CD4-positive, alpha-beta T cell treated with Interleukin-2 at 100 ng/mL for 4 hours (primary cell): ENCODE measurements around the gene CLBA1.

ENCODE experiments used
- DNase-seq: peaks from one replicate; pipeline ENCODE4 v3.0.0-alpha.2; 2020; ENCODE audit warnings: low spot score

Gene CLBA1

DNA sequence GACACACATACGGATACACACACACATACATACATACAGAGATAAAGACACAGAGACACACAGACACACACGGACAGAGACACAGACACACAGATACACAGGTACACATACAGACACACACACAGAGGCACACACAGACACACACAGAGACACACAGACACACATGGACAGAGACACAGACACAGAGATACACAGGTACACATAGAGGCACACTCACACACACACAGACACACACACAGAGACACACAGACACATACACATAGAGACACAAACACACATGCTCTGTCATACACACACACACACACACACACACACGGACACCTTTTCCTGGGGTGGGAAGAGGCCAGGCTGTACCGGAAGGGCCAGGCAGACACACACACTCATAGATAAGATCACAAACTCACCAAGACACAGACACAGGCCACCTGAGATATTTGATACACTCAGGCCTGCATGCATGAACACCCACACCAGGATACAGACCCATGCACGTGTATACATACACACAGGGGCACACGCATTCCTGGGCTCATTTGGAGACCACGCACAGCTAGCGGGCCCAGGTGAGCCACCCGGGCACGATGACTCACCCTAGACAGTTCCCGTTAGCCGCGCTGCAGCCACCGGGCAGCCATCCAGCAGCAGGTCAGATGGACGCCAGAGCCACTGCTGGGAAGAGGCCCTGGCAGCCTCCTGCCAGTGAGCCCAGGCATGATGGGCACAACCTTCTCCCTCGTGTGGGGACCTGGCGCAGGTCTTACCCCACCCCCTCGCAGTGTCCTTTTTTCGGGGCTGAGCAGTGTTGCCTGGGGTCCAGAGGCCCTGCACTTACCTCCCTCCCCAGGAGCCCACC, 5.6 kb upstream of the CLBA1 start:
- no peak for DNase-seq

DNA sequence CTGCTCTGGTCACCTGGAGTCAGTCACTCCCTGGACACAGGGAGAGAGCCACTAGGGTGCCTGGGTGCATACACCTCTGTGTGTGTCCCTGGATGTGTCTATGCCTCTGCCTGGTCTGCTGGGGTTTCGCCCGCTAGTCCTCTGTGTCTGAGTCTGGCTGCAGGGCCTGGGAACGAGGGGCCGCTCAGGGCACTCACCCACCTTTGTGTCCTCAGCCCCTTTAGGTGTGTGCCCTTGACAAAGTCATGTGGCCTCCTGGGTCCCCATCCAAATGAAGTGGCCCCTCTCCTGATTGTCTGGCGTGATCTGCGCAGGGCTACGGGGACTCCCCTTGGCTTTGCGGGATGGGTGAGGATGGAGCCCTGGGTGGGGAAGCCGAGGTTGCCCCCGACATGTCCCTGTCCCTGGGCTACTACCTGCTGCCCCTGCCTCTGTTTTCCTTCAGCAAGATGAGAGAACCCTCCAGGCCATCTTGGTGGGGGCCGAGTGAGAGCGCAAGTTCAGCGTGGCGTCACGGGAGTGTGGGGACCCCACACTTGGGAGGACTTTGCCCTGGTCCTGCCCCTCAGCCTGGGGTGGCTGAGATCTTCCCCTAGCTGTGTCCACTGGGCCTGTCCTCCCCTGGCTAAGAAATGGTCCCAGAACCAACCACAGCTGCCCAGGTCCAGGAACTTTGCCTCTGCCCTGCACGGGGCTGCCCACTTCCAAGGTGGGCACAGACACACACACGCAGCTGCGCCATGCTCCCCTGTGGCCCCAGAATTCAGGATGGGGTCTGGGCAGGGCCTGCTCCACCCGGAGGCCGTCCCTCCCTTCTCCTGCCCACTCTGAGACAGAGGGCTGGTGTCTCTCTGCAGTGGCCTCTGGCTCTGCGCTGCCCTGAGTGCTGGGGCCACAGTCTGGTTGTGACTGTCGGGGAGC, 4.7 kb upstream of the CLBA1 start:
- no peak for DNase-seq

DNA sequence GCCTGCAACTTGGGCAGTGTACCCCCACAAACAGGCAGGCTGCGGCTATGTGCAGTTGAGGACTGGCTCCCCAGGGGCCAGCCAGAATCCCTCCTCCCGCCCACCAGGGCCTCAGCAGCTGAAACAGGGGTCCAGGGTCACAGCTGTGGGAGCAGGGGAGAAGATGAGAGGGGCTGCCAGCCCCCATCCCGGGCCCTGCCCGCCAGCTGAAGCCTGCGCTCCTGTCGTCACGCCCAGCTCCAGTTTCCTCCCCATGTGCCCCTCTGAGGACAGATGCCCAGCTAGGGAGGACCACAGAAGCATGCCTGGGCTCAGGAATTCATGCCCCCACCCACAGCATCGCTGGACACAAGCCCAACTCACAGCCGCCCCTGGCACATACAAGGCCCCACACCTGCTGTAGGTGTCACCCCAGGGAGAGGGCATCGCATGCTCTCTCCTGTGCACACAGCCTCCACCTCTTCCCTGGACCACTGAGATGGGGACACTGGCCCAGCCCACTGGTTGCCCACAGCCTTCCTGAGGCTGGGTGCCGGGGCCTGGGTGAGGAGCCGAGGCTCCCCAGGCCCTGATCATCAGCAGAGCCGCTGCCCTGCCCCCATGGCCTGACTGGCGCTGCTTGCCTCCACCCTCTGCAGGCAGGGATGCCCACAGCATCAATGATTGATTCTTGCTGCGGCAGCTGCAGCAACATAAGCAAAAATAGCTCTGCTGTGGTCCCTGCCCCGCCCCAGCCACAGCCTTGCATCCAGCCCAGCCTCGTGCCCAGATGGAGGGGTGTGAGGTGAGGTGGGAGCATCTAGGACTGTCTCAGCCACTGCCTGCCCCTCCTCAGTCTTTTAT, 3.7 kb upstream of the CLBA1 start:
- no peak for DNase-seq

DNA sequence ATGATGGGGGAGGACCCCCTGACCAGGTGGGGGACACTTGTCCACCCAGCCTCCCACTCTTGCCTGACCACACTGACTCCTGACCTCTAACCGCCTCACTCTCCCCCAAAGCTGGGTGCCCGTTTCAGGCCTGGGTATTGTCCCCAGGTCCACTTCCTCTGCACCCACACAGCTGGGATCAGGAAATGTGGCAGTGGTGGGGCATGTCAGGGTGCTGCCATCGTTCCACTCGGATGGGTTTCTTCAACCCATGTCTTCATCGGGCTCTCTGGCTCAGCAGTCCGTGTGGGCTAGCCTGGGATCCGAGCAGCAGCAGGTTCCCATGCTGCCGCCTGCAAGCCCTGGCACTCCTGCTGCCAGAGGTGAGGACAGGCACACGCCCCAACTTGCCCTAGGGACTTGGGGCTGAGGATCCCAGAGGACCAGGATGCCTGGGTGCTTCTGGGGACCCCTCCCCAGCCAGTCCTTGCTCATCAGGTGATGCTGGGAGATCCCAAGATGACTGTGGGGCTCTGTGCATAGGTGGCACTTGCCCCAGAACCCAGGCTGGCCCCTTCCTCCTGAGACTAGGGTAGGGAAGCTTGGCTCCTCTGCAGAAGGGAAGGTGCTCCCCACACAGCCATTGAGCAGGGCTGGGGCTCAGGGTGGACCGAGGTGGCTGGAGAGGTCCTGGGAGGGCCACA, 2.9 kb upstream of the CLBA1 start:
- DNase-seq = no peak

DNA sequence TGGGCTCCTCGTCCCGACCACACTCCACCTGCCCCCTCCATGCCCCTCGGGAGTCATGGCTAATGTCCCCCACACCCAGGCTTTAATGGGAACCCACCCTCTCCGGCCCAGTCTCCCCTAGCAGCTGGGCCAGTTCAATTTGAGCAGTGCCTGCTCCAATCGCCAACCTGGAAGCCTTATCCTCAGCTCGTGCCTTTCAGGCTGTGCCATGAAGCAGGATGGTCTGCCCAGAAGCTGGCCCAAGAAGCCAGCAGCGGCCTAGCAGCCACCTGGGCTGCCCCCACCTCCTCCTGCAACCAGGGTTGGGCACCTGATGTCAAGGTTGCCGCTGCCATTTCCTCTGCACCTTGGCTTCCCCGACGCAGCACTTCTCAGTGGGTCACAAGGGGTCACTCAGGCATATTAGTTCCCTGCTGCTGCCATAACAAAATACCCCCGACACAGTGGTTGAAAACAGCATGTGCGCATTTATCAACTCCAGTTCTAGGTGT, 2.3 kb upstream of the CLBA1 start:
- no peak for DNase-seq

DNA sequence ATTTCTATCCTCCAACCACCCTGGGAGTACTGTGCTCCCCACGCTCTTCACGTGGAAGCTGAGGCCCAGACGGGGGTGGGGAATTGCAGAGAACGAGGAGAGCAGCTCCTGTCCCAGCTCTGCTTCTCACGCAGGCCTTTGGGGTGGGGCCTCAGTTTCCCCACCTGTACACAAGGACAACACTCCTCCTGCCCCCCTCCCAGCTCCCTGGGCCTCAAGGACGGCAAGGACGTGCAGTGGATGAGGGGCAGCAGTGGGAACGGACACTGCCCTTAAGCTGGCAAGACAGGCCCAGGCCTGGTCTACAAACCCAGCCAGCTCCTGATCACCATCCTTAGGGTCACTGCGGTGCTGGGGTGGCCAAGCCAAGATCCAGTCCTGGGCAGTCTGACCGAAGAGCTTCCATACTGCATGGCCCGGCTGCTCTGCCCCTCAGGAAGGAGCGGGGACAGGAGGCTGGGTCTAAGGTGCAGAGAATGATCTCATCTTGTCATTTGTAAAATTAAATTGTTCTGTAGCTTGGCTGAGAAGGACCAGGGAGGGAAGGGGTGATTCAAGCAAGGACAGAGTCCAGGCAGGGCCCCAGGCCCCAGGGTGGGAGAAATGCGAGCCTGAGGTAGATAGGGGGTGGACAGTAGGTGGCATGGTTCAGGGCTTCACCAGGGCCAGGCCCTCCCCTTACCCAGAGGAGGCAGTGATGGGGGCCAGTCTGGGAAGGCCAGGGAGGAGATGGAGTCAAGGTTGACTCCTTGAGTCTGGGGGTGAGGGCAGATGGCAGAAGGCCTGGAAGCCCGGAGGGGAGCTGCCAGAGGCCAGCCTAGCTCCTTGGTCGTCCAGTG, 1.3 kb upstream of the CLBA1 start:
- no peak for DNase-seq

DNA sequence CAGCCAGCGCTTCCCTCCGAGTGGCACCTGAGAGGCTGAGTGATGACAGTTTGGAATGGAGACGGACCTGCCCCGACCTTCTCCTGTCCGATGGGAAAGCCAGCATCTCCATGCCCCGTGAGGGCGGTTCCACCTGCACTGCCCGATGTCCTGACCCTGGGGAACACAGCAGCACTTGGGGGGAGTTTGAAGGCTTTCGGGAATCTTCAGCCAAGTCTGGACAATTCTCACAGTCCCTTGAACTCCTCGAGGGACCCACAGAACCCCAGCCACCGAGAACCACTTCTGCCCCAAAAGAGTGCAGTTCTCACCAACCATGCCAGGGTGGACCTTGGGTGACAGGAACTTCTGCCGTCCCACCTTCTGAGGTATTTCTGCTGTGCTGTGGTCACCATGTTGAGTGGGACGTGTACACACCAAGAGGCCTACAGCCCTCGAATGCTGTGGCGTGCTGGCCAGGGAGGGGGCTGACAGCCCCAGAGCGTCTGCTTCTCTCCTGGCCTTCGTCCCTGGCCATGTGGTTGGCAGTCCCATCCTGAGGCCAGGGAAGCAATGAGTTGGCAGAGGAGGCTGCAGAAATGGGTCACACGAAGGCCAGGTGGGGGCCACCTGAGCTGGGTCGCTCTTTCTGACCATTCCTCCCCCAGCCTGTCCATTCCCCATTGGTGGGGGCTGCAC, 1.0 kb downstream of the CLBA1 start:
- no peak for DNase-seq

DNA sequence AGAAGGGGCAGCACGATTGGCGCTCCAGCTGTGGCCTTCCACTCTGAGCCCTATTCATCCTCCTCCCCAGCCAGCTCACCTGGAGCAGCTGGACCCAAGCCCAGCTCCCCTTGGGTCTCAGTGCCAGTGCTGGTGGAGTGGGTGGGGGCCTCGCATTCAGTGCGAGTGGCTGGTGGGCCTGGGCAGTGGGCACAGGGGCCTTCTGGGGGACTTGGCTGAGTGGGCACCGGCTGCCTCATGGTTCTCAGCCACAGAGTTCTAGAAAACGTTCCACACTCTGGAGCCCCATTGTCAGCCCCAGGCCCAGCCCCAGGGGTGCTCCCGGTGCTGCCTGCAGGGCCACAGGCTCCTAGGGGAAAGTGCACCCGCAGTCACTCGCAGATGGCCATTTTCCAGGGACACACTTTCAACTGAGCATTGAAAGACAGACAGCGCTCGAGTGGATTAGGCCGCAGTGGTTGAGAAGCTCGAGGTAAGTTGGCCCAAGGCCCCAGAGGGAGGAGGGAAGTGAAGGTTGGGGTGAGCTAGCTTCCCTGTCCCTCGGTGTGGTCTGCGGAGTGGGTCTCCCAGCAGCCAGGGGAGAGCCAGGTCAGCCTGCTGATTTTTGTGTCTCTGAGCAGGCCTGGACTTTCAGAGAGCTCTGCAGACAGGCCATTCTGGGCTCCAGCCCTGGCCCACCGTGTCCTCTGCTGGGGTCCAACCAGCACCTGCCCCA, 3.8 kb downstream of the CLBA1 start:
- no peak for DNase-seq

DNA sequence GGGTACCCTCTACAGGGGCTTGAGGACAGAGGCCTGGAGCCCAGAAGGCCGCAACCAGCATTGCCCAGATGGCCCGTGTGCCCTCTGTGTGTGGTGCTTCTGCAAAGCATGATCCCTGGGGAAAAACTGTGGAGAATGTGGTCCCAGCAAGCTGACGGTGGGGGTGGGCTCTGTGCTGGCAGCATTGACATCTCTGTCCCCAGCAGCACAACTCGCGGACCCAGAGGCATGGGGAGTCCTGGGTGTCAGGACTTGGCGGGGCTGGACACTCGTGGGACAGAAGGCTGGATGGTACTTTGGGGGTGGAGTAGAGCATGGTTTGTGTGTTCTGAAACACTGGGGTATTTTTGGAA, 4.3 kb downstream of the CLBA1 start:
- no peak for DNase-seq

DNA sequence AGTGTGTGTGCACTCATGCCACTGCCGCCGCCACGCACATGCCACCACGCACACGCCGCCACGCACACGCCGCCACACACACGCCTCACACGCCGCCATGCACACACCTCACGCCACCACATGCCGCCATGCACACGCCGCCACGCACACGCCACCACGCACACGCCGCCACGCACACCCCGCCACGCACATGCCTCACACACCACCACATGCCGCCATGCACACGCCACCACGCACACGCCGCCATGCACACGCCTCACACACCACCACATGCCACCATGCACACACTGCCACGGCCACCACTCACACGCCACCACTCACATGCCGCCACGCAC, 6.3 kb downstream of the CLBA1 start:
- no peak for DNase-seq

DNA sequence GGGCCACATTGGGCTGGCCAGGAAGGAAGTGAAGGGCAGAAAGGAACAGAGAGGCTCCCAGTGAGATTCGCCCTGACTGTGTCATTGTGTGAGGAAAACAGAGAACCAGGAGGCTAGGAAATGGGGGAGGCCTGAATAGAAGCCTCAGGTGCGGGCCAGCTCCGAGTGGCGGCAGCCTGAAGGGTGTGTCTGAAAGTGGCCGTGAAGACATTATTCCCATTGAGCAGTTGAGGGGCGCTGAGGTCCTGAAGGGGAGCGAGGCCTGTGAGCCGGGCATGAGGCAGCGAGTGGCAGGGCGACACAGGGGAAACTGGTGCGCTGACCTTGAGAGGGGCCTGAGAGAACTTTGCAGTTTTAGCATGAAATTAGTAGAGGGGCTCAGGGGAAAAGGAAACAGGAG, 6.9 kb downstream of the CLBA1 start:
- no peak for DNase-seq

DNA sequence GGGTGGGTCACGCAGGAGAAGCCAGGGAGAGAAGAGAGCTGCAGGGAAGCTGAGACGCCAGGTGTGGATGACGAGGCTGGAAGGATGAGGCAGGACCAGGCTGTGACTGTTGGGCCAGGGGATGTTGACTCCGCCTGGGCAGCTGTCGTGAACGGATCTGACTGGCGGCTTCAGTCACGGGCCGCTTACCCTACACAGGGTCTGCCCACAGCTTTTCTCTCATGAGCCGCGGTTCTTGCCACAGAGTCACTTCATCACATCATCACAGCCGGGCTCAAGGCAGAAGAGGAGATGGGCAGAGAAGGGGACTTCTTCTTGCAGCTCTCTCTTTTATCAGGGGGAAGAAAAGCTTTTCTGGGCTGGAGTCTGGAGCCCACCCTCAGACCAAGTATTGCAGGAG, 7.7 kb downstream of the CLBA1 start:
- DNase-seq = no peak

DNA sequence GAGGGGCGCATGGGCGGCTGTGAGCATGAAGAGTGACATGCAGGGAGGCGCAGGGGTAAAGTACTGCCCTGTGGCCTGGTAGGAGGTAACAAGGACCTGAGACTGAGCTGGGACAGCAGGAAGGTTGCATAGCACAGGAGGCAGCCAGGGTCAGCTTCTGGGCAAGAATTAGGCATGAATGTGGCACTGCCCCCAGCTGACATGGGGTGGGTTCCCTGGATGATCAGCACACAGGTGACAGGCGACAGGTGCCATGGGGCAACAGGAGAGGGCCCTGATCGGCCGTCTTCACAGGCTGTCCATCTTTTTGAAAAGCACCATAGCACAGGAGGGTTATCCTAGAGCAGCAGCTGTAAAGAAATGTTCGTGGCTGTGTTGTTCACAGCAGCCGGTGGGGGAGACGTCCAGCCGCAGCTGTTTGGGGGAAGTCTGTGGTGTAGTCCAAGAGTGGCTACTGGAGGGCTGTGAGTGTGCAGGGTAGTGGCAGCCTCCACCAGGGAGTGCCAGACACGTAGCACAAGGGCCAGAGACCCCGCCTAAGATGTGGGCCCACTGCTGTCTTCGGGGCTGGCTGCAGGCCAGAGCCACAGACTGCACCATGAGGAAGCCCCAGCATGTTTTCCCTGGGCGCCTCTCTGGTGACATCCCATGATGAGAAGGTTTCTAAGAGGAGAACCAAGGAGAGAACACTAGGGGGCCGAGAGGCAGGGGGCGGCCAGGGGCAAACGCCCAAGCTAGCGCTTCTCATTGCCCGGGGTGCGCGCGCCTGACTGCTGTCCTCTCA, 8.4 kb downstream of the CLBA1 start:
- DNase-seq = no peak

DNA sequence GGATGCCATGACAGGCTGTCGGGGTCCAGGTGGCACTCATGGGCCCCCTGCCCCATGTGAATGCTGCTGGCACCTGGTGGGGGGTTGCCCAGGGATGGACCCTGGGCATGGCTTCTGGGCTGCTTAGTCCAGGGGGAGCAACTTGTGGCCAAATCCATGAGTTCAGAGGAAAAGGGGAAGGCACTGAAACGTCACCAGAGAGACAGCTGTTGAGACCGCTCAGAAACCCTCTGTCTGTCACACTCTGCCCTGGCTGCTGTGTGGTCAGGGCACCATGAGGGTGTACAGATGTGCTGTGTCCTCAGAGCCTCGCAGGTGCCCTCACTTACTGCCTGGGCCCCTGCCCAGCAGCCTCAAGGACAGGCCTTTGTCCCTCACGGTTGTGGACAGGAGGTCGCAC, 9.4 kb downstream of the CLBA1 start:
- no peak for DNase-seq

DNA sequence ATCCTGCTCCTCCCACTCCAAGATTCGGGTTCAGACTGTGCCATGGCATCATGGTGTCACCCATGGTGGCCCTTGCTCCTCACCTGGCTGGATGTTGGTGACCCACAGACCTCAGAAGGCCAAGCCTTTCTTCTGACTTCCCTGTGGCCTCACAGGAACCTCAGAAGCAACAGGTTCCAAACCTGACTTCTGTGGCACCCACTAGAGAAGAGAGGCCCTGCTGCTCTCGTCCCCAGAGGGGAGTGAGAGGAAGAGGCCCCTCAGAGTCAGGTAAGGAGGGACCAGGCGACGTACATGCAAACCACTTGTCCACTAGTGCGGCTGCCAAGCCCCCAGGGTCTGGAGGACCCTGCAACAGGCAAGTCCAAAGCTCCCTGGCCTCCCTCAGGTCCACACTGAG, 10.4 kb downstream of the CLBA1 start:
- DNase-seq = no peak

DNA sequence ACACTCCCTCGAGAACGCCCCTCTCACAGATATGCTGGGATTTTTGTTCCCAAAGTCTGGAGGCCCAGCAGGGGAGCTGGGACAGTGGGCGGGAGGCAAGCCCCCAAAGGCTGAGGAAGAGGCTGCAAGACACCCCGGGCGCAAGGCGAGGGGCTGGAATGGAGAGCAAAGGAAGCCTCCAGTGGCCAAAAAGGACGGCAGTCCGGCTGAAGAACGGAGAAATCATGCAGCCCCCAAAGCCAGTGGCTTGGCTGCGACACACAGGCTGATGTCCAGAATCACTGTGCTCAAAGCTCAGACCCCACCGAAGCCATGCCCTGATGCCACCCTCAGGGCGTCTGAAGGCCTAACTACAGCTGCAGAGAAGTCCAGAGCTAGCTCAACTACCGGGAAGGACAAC, 10.9 kb downstream of the CLBA1 start:
- no peak for DNase-seq

DNA sequence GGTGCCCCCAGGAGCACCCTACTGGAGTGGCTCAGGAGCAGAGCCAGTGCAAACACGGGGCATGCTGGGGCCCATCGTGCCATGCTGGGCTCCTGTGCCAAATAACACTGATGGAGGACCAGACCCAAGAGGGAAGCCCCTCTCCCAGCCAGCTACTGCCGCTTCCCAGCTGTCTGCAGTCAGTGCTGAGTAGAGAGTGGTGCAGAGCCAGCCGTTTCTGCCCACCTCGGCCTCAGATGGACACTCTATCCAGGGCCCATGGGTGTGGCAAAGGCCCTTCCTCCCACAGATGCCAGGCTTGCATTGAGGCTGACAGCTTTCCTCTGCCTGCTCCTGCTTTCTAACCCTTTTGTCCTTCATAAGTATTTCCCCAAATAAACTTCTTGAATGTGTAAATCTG, 13.2 kb downstream of the CLBA1 start:
- DNase-seq = no peak

DNA sequence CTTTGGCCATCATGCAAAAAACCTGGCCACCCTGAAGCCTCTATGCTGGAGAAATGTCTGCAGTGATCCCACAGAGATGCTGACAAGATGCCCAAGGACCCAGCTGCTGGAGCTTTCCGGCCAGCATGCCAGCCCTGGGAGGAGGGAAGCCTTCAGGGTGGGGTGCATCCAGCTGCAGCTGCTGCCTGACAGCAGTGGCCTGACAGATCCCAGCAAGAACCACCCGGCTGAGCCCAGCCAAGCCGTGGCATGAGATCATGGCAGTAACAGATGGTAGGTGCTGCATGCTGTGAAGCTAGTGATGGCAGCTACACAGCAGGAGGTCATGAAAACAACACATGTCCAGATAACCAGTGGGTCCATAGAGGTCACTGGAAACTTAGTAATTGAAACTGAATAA, 13.8 kb downstream of the CLBA1 start:
- no peak for DNase-seq
